GM21825 (cell line): ENCODE data around the gene CCDC138.

Experiments
- ATAC-seq: cut with Tn5 transposase; IDR thresholded peaks from one replicate; pipeline ENCODE4 v1.9.1; 2021; ENCODE audit warnings: mild to moderate bottlenecking, moderate library complexity; ENCODE audit not compliant: unreplicated experiment

CCDC138 gene

DNA sequence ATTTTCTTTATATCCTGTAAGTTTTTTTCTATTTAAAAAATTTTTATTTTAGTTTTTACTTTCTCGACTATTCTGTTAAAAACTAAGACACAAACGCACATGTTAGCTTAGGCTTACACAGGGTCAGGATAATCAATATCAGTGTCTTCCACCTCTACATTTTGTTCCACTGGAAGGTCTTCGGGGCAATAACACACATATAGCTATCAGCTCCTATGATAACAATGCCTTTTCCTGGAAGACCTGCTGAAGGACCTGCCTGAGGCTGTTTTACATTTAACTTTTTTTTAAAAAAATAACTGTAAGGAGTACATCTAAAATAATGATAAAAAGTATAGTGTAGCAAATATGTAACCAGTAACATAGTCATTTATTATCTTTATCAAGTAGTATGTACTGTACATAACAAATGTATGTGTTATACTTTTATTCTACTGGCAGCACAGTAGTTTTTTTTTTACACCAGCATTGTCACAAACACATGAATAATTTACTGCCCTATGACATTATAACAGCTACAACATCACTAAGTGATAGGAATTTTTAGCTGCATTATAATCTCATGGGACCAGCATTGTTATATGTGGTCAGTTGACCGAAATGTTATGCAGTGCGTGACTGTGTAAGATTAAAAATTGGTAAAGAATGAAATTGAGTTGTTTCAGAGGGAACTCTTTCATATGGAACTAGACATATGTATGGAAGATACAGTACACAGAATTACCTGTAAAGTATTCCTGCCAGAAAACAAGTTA lies 37.9 kb downstream of the CCDC138 start:
- ATAC-seq, result no peak

DNA sequence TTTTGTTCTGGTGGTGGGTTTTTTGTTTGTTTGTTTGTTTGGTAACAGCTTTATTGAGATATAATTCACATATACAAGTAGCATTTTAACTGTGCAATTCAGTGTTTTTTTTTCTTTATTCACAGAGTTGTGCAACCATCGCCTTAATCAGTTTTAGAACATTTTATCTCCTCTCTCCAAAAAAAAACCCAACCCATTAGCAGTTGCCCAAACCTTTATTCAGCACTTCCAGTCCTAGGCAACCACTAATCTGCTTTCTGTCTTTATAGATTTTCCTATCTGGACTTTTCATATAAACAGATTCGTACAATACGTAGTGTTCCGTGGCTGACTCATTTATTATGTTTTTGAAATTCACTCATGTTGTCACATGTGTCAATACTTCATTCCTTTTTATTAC lies 38.7 kb downstream of the CCDC138 start:
- no peak for ATAC-seq

DNA sequence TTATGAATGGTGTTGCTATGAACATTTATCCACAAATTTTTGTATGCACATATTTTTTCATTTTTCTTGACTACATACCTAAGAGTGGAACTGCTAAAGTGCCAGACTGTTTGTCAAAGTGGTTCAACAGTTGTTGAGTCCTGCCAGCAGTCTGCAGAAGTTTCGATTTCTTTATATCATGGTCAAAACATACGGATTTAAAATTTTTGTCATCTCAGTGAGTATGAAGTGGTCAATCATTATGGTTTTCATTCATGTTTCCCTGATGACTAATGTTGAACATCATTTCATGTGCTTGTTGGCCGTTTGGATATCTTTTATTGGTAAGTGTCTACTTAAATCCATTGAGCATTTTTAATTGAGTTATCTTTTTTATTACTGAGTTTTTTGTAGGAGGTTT lies 39.2 kb downstream of the CCDC138 start:
- no peak for ATAC-seq

DNA sequence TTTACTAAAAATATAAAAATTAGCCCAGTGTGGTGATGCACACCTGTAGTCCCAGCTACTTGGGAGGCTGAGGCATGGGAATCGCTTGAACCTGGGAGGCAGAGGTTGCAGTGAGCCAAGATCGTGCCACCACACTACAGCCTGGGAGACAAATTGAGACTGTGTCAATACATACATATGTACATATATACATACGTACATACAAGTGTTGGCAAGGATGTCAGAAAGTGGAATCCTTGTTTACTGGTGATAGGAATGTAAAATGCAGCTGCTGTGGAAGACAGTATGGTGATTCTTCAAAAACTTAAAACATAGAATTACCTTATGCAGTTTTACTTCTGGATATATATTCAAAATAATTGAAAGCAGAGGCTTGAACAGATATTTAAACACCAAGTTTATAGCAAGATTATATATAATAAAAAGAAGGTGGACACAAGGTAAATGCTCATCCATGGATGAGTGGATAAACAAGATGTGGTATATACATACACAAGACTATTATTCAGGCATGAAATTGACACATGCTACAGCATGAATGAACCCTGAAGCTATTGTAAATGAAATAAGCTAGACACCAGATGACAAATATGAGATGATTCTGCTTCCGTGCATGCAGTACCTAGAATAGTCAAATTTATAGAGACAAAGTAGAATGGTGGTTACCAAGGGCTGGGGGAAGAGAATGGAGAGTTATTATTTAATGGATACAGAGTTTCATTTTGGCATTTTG lies 43.2 kb downstream of the CCDC138 start:
- no peak for ATAC-seq

DNA sequence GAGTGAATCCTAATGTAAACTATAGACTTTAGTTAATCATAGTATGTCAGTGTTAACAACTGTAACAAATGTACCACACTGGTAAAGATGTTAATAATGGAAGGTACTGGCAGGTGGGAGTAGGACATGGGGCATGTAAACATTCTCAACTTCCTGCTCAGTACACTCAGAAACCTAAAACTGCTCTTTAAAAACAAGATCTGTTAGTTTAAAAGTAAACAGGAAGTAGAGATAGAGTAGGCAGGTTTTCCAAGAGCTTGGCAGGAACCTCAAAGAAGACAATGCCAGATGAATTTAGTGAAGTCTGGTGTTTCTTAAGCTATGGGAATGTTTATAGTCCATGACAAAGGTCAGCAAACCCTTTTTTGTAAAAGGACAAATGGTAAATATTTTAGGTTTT lies 46.6 kb downstream of the CCDC138 start:
- no peak for ATAC-seq

DNA sequence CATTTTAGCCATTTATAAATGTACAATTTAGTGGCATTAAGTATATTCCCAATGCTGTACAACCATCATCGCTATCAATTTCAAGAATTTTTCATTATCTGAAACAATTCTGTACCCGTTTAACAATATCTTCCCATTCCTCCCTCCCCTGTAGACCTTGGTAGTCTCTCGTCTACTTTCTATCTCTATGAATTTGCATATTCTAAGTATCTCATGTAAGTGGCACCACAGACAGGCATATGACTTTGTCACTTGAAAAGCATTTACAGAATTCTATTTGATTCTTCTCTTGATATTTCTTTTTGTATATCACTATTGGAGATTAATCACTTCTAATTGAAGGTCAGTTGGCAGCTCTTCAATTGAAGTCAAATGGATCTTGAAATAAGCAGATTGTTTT lies 48.0 kb downstream of the CCDC138 start:
- no peak for ATAC-seq

DNA sequence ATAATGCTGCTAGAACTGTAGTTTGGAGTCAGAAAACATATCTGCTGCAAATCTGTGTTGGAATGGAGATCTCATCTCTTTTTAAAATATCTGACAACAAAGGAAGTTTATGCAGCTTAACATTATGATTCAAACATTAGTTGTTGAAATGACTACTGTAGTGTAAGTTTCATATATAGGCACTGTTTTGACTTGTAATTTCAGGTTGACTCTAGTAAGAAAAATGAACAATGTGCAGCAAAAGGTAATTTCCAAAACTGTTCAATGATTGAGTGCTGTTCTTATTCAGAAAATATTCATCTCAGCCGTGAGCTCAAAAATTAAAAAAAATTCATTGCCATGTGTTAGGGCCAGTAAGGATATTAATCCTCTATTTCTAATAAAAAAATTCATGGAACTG lies 48.5 kb downstream of the CCDC138 start:
- no peak for ATAC-seq

DNA sequence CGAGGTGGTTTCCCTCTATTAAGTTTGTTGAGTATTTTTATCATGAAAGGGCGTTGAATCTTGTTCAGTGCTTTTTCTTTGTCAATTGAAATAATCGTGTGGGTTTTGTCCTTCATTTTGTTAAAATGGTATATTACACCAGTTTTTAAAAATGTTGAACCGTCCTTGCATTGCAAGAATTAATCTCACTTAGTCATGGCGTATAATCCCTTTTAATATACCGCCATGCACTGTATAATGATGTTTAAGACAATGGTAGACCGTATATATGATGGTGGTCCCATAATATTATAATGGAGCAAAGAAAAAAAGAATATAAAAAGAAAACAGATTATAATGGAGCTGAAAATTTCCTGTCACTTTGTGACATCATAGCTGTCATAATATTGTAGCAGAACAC lies 50.6 kb downstream of the CCDC138 start:
- no peak for ATAC-seq

DNA sequence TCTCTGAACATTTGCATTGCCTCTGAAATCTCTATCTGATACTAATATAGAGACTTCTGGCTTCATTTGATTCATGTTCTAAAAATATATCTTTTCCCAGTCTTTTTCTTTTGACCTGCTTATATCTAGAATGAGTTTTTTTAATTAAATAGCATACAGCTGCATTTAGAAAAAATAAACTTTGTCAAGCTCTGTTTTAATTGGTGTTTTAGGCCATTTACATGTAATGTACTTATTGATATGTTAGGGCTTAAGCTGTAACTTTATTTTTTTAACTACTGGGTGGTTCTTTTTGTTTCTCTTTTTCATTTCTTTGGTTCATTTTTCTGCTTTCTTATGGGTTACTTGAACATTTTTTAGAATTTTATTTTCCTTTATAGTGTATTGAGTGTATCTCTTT lies 54.9 kb downstream of the CCDC138 start:
- no peak for ATAC-seq

DNA sequence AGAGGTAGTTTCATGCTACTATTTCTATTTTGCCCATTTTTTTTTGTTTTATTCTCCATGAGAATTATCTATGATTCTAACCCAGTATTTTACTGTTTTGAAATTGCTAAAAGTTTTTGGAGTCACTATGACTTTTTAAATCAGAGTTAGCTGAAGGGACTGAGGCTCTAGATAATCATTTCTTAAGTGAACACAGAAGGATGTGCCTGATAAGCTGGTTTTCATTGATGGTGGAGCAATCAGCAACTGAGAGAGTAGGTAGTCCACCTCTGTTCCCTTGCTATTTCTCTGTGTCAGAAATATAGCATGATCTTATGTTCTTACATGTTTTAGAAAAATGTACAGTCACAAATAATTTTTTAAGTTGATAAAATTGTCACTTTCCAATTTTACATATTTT lies 59.4 kb downstream of the CCDC138 start:
- ATAC-seq, result no peak

DNA sequence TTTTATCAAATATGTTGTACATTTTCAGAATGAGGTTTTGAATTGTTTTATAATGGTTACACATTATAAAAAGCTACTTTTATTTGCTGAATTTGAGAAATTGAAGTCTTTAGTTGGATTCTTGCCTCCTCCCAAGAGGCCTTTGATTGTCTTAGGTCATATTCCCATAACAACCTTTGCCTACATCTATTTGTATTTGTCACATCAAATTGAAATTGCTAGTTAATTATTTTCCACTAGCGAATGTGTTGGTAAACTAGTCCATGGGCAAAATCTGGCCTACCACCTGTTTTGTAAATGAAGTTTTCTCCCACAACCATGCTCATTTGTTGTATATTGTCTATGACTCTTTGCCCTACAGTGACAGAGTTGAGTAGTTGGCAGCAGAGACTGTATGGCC lies 60.4 kb downstream of the CCDC138 start:
- ATAC-seq, result no peak

DNA sequence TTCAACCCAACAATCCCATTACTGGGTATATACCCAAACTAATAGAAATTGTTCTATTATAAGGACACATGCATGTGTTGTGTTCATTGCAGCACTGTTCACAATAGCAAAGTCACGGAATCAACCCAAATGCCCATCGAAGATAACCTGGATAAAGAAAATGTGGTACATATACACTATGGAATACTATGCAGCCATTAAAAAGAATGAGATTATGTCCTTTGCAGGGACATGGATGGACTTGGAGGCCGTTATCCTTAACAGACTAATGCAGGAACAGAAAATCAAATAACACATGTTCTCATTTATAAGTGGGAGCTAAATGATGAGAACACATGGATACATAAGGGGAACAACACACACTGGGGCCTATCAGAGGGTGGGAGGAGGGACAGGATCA lies 65.8 kb downstream of the CCDC138 start:
- ATAC-seq, result no peak

DNA sequence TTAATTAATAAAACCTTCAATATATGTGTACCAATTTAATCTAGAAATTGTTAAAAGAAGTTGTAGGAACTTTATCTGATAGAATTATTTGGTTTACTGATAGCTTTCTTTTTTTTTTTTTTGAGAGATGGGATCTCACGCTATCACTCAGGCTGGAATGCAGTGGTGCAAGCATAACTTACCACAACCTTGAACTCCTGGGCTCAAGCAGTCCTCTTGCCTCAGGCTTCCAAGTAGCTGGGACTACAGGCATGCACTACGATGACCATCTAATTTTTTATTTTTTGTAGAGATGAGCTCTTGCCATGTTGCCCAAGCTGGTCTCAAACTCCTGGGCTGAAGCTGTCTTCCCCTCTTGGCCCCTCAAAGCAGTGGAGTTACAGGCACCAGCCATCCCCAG lies 66.8 kb downstream of the CCDC138 start:
- no peak for ATAC-seq

DNA sequence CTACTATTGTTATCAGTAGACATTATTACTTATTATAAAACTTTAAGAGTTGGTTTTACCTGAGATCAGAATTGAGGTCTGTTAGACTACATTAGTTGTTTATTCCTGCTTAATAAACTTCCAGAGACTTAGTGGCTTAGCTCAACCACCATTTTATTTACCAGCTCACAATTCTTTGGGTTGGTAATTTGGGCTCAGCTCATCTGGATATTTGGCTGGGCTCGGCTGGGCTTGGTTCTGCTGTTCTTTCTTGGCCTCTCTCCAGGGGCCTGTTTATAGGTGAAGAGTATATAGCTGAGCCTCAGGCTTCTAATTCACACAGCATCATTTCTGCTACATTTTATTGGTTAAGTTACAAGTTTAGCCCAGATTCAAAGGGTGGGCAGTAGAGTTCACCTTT lies 67.9 kb downstream of the CCDC138 start:
- ATAC-seq, result no peak

DNA sequence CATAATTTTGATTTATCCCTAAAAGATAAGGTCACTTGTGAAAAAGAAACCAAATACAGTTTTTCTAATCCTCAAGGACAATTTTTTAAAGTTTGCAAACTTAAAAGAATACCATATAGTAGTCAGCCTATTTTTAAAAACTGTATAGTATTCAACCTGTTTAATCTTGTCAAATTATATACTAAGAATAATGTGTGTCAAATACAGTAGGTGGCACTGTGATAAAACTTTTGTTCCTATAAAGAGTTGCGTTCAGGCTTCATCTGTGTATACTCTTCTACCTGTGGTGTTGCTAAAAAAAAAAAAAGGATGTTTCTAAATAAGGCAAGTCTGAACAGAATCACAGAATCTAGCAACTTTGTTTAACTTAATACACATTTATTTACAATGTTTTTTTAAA lies 68.6 kb downstream of the CCDC138 start:
- ATAC-seq, result no peak

DNA sequence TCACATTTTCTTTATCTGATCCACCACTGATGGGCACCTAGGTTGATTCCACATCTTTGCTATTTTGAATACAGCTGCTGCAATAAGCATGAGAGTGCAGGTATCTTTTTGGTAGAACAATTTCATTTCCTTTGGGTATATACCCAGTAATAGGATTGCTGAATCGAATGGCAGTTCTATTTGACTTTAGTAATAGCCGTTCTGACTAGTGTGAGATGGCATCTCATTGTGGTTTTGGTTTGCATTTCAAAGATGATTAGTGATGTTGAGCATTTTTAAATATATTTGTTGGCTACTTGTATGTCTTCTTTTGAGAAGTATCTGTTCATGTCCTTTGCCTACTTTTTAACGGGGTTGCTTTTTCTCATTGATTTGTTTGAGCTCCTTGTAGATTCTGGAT lies 72.3 kb downstream of the CCDC138 start:
- ATAC-seq, result no peak

DNA sequence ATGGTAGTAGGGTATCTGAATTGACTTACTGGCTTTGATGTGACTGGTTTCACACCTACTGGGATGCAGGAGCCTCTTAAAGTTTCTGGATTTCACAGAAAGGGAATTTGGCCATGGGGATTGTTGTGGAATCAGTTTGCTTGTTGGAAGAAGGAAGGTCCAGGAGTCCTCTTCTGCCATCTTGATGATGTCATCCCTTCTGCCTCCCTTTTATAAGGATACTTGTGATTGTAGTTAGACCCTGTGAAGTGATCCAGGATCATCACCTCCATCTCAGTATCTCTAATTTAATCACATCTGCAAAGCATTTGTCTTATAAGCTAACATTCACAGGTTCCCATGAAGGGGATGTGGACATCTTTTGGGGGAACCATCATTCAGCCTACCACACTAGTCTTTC lies 79.5 kb downstream of the CCDC138 start:
- ATAC-seq, result no peak

DNA sequence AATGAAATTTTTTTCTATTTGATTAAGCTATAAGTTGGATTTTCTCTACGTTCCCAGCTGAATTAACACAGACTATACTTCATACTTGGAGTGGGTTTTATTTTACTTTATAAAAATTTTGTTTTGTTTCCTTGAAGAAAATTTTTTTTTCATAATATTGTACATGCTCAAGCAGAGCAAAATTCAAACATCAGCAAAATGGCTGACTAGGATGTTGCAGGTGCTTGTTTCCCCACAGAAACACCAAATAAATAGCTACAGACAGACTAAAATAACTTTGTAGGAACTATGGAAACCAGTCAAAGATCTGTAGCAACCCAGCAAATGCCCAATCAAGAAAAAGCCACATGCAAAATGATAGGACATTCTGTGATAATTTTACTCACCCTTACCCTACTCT lies 82.3 kb downstream of the CCDC138 start:
- no peak for ATAC-seq

DNA sequence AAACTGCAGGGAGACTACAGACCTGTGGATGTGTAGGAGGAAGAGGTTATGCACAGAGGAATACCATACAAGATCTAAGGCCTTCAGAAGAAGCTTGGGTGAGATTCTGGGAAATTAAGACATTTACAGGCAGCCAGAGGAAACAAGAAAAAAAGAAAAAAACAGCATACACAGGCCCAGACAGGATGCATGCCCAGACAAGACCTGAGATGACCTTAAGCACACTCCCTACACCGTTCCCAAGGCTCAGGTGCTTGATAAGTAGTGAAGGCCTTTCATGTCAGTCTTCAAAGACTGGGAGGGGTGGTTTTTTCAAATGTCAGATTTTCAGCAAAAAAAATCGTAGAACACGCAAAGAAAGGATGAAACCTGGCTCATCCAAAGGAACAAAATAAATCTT lies 83.0 kb downstream of the CCDC138 start:
- ATAC-seq, result no peak

DNA sequence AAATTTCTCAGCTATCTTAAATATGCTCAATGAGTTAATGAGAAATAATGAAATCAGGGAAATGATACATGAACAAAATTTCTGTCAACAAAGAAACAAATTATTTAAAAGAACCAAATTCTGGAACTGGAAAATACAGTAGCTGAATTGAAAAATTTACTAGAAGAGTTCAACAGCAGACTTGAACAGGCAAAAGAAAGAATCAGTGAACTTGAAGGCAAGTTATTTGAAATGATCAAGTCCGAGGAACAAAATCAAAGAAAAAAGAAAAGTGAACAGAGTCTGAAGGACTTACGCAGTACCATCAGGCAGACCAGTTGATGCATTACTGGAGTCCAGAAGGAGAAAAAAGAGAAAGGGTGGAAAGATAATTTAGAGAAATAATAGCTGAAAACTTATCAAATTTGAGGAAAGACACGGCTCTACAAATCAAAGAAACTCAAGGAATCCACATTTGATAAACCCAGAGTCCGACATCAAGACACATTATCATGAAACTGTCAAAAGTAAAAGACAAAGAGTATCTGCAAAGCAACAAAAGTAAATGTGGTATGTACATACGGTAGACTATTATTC lies 83.6 kb downstream of the CCDC138 start:
- ATAC-seq, result no peak

DNA sequence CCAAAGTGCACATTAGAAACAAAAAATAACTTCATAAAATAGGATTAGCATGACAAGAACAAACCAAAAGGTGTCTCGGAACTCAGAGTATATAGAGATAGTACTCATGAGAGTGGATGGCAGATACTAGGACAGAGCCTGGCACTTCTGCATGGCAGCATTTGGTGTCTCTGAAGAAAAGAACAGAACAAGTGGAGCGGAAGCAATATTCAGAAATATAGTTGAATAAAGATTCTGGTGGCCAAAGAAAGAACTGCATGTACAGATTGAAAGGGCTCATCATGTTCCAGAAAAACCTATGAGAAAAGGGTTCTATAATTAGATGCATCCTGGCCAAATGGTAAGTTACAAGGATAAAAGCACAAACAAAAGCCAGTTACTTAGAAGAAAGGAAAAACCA lies 90.9 kb downstream of the CCDC138 start:
- no peak for ATAC-seq

DNA sequence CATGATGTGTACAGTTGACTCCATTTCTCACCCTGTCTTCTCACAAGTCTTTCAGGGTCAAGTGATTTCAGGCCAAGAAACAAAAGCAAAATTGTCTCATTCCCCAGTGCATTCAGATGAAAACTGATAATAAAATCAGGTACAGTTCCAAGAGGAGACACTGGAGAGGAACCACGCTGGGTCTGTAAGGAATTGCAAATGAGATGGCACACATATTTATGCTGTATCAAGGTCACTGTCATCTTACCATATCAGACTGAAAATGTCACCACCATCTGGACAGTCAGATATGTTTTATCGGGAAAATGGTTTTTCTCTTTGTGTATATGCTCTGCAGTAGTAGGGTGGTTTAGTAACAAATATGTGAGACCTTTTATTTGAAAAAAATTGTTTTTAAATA lies 91.7 kb downstream of the CCDC138 start:
- no peak for ATAC-seq
